Measurements from ENCODE around the gene TSHZ2. TPM values are rescaled to one million over a fixed set of nuclear protein-coding genes. Genes with fewer than 3 reads are reported as not detected.

Gene TSHZ2
- total and polyA plus RNA-seq, 3 donors from 2014 or later = 13.0 to 41.9 (median 40.4) TPM

DNA sequence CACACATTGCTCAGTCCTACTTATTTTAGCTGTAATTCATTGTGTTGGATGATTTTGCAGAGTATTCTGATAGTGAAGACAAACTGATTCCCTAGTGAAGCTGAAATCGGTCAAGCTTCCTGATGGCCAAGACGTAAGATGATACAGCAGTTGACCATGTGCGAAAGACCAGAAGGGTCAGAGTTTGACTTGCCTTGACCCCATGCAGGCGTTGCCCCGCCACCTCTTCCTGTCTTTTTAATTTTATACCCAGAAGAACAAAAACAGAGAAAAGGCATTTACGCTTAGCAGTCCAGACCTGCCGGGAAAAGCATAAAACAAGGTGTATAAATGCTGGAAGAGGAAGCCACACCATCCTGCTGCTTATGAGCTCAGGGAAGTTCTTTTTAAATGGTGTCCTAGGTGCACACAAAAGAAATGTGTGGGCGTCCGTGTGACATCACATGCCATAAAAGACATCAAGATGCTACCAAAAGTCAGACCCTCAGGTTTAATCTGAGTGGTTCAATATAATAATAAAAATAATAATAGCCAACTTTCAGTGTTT, 32.2 kb downstream of the TSHZ2 start:
- Histone ChIP-seq H3K27me3 (no peaks in the 10 kb centered on the region), H3K9me3 (no peaks in the 10 kb centered on the region), H3K27ac (no peak overlapping the region), H3K4me3 (no peak overlapping the region), H3K36me3 (ENCODE audit: low read depth, missing control alignments) (no peaks in the 10 kb centered on the region), H3K4me1 (peaks cover 19% of the 10 kb centered on the region)
- intact Hi-C loops (cut with DNase I; ENCODE audit: low total_unique reads) = no loop called here
- no peak for DNase-seq
- TF ChIP-seq, protein P1, sequence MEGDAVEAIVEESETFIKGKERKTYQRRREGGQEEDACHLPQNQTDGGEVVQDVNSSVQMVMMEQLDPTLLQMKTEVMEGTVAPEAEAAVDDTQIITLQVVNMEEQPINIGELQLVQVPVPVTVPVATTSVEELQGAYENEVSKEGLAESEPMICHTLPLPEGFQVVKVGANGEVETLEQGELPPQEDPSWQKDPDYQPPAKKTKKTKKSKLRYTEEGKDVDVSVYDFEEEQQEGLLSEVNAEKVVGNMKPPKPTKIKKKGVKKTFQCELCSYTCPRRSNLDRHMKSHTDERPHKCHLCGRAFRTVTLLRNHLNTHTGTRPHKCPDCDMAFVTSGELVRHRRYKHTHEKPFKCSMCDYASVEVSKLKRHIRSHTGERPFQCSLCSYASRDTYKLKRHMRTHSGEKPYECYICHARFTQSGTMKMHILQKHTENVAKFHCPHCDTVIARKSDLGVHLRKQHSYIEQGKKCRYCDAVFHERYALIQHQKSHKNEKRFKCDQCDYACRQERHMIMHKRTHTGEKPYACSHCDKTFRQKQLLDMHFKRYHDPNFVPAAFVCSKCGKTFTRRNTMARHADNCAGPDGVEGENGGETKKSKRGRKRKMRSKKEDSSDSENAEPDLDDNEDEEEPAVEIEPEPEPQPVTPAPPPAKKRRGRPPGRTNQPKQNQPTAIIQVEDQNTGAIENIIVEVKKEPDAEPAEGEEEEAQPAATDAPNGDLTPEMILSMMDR (IDR thresholded peaks at IDR 0.05) = no peak
- WGBS, 2 donors = 71 to 80% methylated on average over 9 of the region's 9 CpGs

DNA sequence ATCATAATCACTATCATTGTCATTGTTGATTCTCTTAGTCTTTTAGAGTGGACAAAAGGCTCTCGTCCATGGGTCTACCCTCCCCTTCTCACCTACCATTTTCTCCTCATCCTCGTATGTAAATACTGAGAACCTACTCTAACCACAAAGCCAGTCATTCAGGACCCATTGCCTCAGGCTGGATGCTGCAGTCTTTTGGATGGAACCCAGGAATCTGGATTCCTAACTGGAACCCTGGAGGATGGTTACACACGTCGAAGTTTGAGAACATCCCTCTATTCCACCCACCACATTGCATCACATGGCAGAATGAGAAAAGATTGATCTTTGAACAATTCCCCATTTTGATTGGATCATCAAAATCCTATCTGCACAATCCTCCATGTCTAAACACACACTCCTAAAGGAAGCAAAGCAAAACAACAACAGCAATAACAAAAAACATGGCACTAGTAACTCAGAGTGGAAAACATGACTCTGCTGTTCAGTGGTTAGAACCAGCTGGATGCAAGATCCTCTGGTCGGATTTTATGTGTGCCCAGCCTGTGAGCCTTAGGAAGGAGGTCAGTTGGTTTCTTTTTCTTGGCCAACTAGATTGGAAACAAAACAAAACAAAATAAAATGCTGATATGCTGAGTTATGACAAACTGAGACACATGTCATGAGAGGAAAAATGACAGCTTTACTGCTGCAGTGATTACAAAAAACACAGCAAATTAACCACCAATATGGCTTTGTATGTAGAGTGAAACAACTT, 38.0 kb downstream of the TSHZ2 start:
- TF ChIP-seq, protein P1 (IDR thresholded peaks at IDR 0.05) = no peak
- TF ChIP-seq POLR2A (IDR thresholded peaks at IDR 0.05) = no peak
- no peak for DNase-seq
- WGBS, 2 donors = 79 to 85% methylated on average over 5 of the region's 5 CpGs
- Histone ChIP-seq H3K36me3 (ENCODE audit: low read depth, missing control alignments) (no peaks in the 10 kb centered on the region), H3K4me3 (no peak overlapping the region), H3K4me1 (no peaks in the 10 kb centered on the region), H3K27me3 (no peaks in the 10 kb centered on the region), H3K27ac (no peak overlapping the region), H3K9me3 (no peaks in the 10 kb centered on the region)
- intact Hi-C loops (cut with DNase I; ENCODE audit: low total_unique reads) = no loop called here

DNA sequence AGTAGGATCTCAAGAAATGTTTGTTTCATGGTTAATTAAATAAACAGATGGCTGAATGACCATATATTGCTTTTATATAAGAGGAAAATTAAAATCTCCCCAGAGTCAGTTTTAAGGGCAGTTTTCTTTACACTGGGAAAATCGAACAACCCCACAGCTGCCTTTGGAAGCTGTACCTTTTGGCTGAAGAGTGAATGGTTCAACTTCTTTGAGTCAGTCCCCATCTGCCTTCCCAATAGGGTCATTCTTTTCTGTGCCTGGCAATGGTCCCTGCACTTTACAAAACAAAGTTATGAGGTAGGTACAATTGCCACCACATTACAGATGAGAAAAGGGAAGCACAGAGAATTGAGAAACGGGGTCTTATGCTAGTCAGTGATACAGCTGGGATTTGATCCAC, 39.5 kb downstream of the TSHZ2 start:
- WGBS, 2 donors = 85 to 87% methylated on average over 2 of the region's 2 CpGs
- no peaks in the 10 kb centered on the region for H3K36me3 ChIP-seq (ENCODE audit: low read depth, missing control alignments)
- H3K27ac ChIP-seq = no peak overlapping the region
- no peaks in the 10 kb centered on the region for H3K27me3 ChIP-seq
- no peak for DNase-seq
- no peak overlapping the region for H3K4me3 ChIP-seq
- no peaks in the 10 kb centered on the region for H3K9me3 ChIP-seq
- TF ChIP-seq, protein P1 (IDR thresholded peaks at IDR 0.05) = no peak
- no peak for TF ChIP-seq POLR2A (IDR thresholded peaks at IDR 0.05)
- intact Hi-C loops (cut with DNase I; ENCODE audit: low total_unique reads) = no loop called here
- H3K4me1 ChIP-seq = no peaks in the 10 kb centered on the region

DNA sequence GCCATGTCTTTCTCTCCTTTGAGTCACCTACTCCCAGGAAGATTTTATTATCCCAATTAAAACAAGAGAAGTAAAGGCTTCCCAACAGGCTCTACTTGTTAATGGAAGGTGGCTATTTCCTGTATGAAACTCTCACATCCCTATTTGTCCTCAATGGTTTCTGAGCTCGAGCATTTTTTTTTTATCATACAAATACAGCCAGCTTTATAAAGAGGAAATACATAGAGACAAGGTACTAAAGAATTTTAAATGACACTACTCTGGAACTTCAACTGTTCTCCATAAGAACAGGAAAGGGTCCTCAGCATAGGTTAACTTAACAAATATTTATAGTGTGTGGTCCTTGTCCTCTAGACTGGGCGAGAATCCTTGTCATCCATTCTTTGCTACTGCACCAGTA, 41.0 kb downstream of the TSHZ2 start:
- TF ChIP-seq, protein P1 (IDR thresholded peaks at IDR 0.05) = no peak
- TF ChIP-seq POLR2A (IDR thresholded peaks at IDR 0.05) = no peak
- Histone ChIP-seq H3K27me3 (no peaks in the 10 kb centered on the region), H3K27ac (no peak overlapping the region), H3K4me3 (no peak overlapping the region), H3K4me1 (no peaks in the 10 kb centered on the region), H3K9me3 (no peaks in the 10 kb centered on the region), H3K36me3 (ENCODE audit: low read depth, missing control alignments) (no peaks in the 10 kb centered on the region)
- no peak for DNase-seq
- intact Hi-C loops (cut with DNase I; ENCODE audit: low total_unique reads) = no loop called here
- WGBS, 2 donors = 96 to 97% methylated on average over 2 of the region's 2 CpGs

DNA sequence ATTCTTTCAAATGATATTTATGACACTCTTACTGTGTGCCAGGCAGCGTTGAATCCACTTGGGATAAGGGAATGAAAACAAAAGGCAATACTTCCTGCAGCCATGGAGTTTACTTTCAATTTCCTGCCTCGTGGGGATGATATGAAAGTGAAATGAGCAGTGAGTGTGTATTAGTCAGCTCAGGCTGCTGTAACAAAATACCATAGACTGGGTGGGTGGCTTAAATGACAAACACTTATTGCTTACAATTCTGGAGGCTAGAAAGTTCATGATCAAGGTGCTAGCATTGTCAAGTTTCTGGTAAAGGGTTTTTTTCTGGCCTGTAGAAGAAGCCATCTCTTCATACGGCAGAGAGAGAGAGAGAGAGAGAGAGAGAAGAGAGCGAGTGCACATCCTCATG, 41.7 kb downstream of the TSHZ2 start:
- intact Hi-C loops (cut with DNase I; ENCODE audit: low total_unique reads) = no loop called here
- Histone ChIP-seq H3K27ac (no peak overlapping the region), H3K27me3 (no peaks in the 10 kb centered on the region), H3K4me1 (no peaks in the 10 kb centered on the region), H3K4me3 (no peak overlapping the region), H3K9me3 (no peaks in the 10 kb centered on the region), H3K36me3 (ENCODE audit: low read depth, missing control alignments) (no peaks in the 10 kb centered on the region)
- TF ChIP-seq POLR2A (IDR thresholded peaks at IDR 0.05) = no peak
- TF ChIP-seq, protein P1 (IDR thresholded peaks at IDR 0.05) = no peak
- 49 to 65% methylated on average over 4 of the region's 4 CpGs for WGBS, 2 donors
- no peak for DNase-seq

All from testis (tissue), 3 donors.